ENCODE data around the gene KRTCAP2. TPM values are rescaled to one million over a fixed set of nuclear protein-coding genes. Genes with fewer than 3 reads are reported as not detected.

The KRTCAP2 gene
- polyA plus RNA-seq, 1 experiment: 102 TPM

GRCh38 chr1:155184835-155185782, 12.0 kb upstream of the KRTCAP2 start:
- TF ChIP-seq, protein P1, sequence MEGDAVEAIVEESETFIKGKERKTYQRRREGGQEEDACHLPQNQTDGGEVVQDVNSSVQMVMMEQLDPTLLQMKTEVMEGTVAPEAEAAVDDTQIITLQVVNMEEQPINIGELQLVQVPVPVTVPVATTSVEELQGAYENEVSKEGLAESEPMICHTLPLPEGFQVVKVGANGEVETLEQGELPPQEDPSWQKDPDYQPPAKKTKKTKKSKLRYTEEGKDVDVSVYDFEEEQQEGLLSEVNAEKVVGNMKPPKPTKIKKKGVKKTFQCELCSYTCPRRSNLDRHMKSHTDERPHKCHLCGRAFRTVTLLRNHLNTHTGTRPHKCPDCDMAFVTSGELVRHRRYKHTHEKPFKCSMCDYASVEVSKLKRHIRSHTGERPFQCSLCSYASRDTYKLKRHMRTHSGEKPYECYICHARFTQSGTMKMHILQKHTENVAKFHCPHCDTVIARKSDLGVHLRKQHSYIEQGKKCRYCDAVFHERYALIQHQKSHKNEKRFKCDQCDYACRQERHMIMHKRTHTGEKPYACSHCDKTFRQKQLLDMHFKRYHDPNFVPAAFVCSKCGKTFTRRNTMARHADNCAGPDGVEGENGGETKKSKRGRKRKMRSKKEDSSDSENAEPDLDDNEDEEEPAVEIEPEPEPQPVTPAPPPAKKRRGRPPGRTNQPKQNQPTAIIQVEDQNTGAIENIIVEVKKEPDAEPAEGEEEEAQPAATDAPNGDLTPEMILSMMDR (IDR thresholded peaks at IDR 0.05; ENCODE audit: low read depth, low read length): no peak
- no peak for DNase-seq (ENCODE audit: low read depth, low spot score)
- no peak overlapping the region for H3K4me3 ChIP-seq (ENCODE audit: low read depth, low read length)
- ChIA-PET CTCF (interaction anchor here (1.6 to 2.5 kb wide), 2 partner anchors 8 to 12 kb away, joined by 8 to 16 read pairs; partner anchors contain the start of gene KRTCAP2), POLR2A (no interaction called here)
- H3K27ac ChIP-seq (ENCODE audit: low read depth, low read length): no peak overlapping the region
- no peaks in the 10 kb centered on the region for H3K27me3 ChIP-seq (ENCODE audit: control insufficient read depth, insufficient read depth, low read length)
- H3K9me3 ChIP-seq (ENCODE audit: control insufficient read depth, insufficient read depth, low read length): no peaks in the 10 kb centered on the region; the same call in 1 of the 2 replicates

DNA sequence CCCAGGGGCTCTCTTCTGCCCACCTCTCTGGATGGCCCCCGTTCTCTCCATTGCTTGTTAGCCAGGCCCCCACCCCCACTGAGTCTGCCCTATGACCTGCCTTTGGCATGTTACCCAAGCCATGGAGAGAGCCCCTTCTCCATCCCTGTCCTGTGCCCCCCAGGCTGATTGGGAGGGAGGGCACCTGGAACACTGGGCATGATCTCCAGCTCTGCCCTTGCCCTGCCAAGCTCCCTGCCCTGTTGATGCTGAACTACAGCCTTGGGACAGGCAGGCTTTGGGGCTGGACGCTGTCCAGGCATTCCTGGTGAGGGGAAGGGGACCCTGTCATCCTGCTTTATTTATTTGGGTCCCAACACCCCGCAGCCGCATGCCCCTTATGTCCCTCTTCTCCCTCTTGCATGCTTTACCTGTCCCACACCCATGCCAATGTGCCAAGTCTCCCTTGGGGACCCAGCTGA, 11.3 kb upstream of the KRTCAP2 start:
- no peak for DNase-seq (ENCODE audit: low read depth, low spot score)
- POLR2A ChIA-PET: interaction anchor here (0.5 to 1.0 kb wide), 2 partner anchors 9 to 1217 kb away, joined by 3 read pairs; partner anchors contain the start of gene CREB3L4
- Histone ChIP-seq H3K27ac (ENCODE audit: low read depth, low read length) (no peak overlapping the region), H3K4me3 (ENCODE audit: low read depth, low read length) (no peak overlapping the region), H3K27me3 (ENCODE audit: control insufficient read depth, insufficient read depth, low read length) (no peaks in the 10 kb centered on the region), H3K9me3 (ENCODE audit: control insufficient read depth, insufficient read depth, low read length) (no peaks in the 10 kb centered on the region; the same call in 1 of the 2 replicates)
- CTCF ChIA-PET: interaction anchor here (0.8 to 2.5 kb wide), 3 partner anchors 9 to 11 kb away, joined by 4 to 16 read pairs (median 8); partner anchors contain the start of gene KRTCAP2
- TF ChIP-seq, protein P1 (IDR thresholded peaks at IDR 0.05; ENCODE audit: low read depth, low read length): no peak

DNA sequence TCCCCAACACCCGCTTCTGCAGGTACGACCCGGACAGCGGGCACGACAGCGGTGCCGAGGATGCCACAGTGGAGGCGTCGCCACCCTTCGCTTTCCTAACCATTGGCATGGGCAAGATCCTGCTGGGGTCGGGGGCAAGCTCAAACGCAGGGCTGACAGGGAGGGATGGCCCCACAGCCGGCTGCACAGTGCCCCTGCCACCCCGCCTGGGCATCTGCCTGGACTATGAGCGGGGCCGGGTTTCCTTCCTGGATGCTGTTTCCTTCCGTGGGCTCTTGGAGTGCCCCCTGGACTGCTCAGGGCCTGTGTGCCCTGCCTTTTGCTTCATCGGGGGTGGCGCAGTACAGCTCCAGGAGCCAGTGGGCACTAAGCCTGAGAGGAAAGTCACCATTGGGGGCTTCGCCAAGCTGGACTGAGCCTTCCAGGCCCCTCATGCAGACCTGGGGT, 10.7 kb upstream of the KRTCAP2 start:
- Histone ChIP-seq H3K4me3 (ENCODE audit: low read depth, low read length) (no peak overlapping the region), H3K9me3 (ENCODE audit: control insufficient read depth, insufficient read depth, low read length) (no peaks in the 10 kb centered on the region; the same call in 1 of the 2 replicates), H3K27me3 (ENCODE audit: control insufficient read depth, insufficient read depth, low read length) (no peaks in the 10 kb centered on the region), H3K27ac (ENCODE audit: low read depth, low read length) (no peak overlapping the region)
- no peak for DNase-seq (ENCODE audit: low read depth, low spot score)
- ChIA-PET CTCF (interaction anchor here (0.8 to 2.5 kb wide), 2 partner anchors 10 to 11 kb away, joined by 4 to 16 read pairs; partner anchors contain the start of gene KRTCAP2), POLR2A (interaction anchor here (0.5 to 1.0 kb wide), 2 partner anchors 10 to 1216 kb away, joined by 3 read pairs; partner anchors contain the start of gene CREB3L4)
- TF ChIP-seq, protein P1 (IDR thresholded peaks at IDR 0.05; ENCODE audit: low read depth, low read length): no peak

DNA sequence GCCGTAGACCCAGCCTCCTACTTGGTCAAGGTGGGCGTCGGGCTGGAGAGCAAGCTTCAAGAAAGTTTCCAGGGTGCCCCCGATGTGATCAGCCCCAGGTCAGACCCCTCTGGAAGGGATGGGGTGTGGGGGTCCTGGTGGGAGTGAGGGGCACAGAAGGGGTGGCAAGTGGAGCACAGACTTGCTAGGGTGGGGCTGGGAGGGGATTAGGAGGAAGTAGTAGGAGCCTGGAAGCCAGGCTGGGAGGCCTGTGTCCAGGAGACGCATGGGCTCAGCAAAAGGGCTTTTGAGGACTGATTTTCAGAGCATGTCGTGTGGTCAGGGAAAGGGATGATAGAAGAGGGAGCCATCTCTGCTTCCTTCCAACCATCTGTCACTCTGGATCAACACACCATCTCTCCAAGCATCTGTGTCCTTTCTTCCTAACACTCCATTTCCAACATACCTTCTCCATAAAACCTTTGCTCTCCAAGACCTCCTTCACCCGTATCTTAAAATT, 9.0 kb upstream of the KRTCAP2 start:
- no peak overlapping the region for H3K27ac ChIP-seq (ENCODE audit: low read depth, low read length)
- no peaks in the 10 kb centered on the region; the same call in 1 of the 2 replicates for H3K9me3 ChIP-seq (ENCODE audit: control insufficient read depth, insufficient read depth, low read length)
- no peaks in the 10 kb centered on the region for H3K27me3 ChIP-seq (ENCODE audit: control insufficient read depth, insufficient read depth, low read length)
- POLR2A ChIA-PET: interaction anchor here (0.8 kb wide), 1 partner anchor 12 kb away, joined by 9 read pairs; no protein-coding TSS in a partner anchor
- DNase-seq (ENCODE audit: low read depth, low spot score): no peak
- H3K4me3 ChIP-seq (ENCODE audit: low read depth, low read length): no peak overlapping the region
- CTCF ChIA-PET: interaction anchor here (0.6 to 1.0 kb wide), 2 partner anchors 9 kb away, joined by 3 to 4 read pairs; partner anchors contain the start of gene KRTCAP2
- TF ChIP-seq, protein P1 (IDR thresholded peaks at IDR 0.05; ENCODE audit: low read depth, low read length): no peak
